HepG2 (cell line): ENCODE results near the gene CDKL2. TPM values are rescaled to one million over a fixed set of nuclear protein-coding genes. Genes with fewer than 3 reads are reported as not detected.

Experiments
- ATAC-seq: fragments of 200-7000 bp; cut with Tn5 transposase; 3 replicates; pipeline ENCODE4 v1.9.1; 2020; ENCODE audit warnings: mild to moderate bottlenecking, moderate library complexity
- BruUV-seq: library from RNA; stranded (reverse); fragments of 400-500 nt; replicated peaks from 2 replicates; lab custom pipeline; 2021; lab: Mats Ljungman, UMichigan
- CTCF ChIA-PET: fragments of 300-600 bp; formaldehyde crosslinking; extraction: SDS; loops from one replicate; lab custom pipeline; 2021; ENCODE audit warnings: low total read pairs, inconsistent platforms, low intra/inter-chr PET ratio; lab: Yijun Ruan, JAX
- POLR2A ChIA-PET: fragments of 350-600 bp; sonication (Branson Sonifier 250); formaldehyde crosslinking; loops from one replicate; lab custom pipeline; 2020; ENCODE audit warnings: antibody characterized with exemption, inconsistent platforms; lab: Yijun Ruan, JAX
- DNase-seq: peaks from one replicate; pipeline ENCODE4 v3.0.0-alpha.2; 2015; ENCODE audit warnings: low spot score
- FAIRE-seq: peaks from 3 replicates; lab custom pipeline; 2011; peaks lifted over from hg19 to GRCh38; lab: Jason Lieb, UNC
- H2AFZ ChIP-seq: one replicate; pipeline ENCODE4 v1.6.1; 2011; ENCODE audit warnings: low read length, inconsistent platforms
- H3K27ac ChIP-seq: fragments of 300-600 bp; 3 replicates; pipeline ENCODE4 v1.8.0; 2011; ENCODE audit warnings: mixed run types, mild to moderate bottlenecking, mixed read lengths, low read length, inconsistent platforms; ENCODE audit not compliant: insufficient read depth; ENCODE audit errors: extremely low read length
- H3K27me3 ChIP-seq, 2 experiments: fragments of 200-600 bp in 1 of 2; 2 replicates in 1 of 2; 3 replicates in 1 of 2; pipeline versions ENCODE4 v1.6.0 to v1.8.0; 2011; ENCODE audit warnings: low read length in 2 of 2, mild to moderate bottlenecking in 2 of 2, moderate library complexity in 2 of 2, inconsistent platforms in 1 of 2; ENCODE audit not compliant: insufficient read depth in 2 of 2, control insufficient read depth in 1 of 2
- H3K36me3 ChIP-seq, 2 experiments: fragments of 200-600 bp in 1 of 2; replicated peaks in 1 of 2; 2 replicates in 1 of 2; 3 replicates in 1 of 2; pipeline versions ENCODE4 v1.5.1 to v1.8.0; 2011; ENCODE audit warnings: low read length in 2 of 2, inconsistent platforms in 1 of 2; ENCODE audit not compliant: insufficient read depth in 2 of 2, control insufficient read depth in 1 of 2
- H3K4me1 ChIP-seq: 2 replicates; pipeline ENCODE4 v1.5.1; 2012; ENCODE audit warnings: low read length, inconsistent platforms; ENCODE audit not compliant: insufficient read depth
- H3K4me2 ChIP-seq: 2 replicates; pipeline ENCODE4 v1.6.0; 2011; ENCODE audit warnings: low read depth, low read length, inconsistent platforms
- H3K4me3 ChIP-seq, 3 experiments: fragments of 200-600 bp in 1 of 3; sonication (generic), shearing (Covaris generic) in 1 of 3; replicated peaks in 1 of 3; 2 replicates each; pipeline ENCODE4 v1.5.1; 2011 to 2016; ENCODE audit warnings: low read length in 3 of 3, inconsistent platforms in 2 of 3, low read depth in 2 of 3, mild to moderate bottlenecking in 2 of 3, control low read depth in 1 of 3, mixed read lengths in 1 of 3; ENCODE audit not compliant: insufficient read depth in 1 of 3
- H3K79me2 ChIP-seq: one replicate; pipeline ENCODE4 v1.6.1; 2011; ENCODE audit warnings: low read length, inconsistent platforms; ENCODE audit not compliant: insufficient read depth
- H3K9ac ChIP-seq: 2 replicates; pipeline ENCODE4 v1.6.0; 2011; ENCODE audit warnings: mild to moderate bottlenecking, low read depth, low read length, inconsistent platforms; ENCODE audit not compliant: insufficient read depth
- H3K9me3 ChIP-seq: 2 replicates; pipeline ENCODE4 v1.5.1; 2012; ENCODE audit warnings: mild to moderate bottlenecking, low read length
- H4K20me1 ChIP-seq: 2 replicates; pipeline ENCODE4 v1.6.0; 2011; ENCODE audit warnings: inconsistent platforms, mild to moderate bottlenecking, low read length, moderate library complexity; ENCODE audit not compliant: insufficient read depth
- MXI1 ChIP-seq: IDR thresholded peaks from 3 replicates; pipeline ENCODE4 v1.6.1; 2012; ENCODE audit warnings: low read depth, low read length, inconsistent platforms, borderline replicate concordance
- NCOR1 ChIP-seq: fragments of 200-600 bp; sonication (generic); IDR thresholded peaks from 2 replicates; pipeline ENCODE4 v1.7.0; 2017; ENCODE audit warnings: antibody characterized with exemption, low read length, borderline replicate concordance
- NFE2L1 ChIP-seq: sonication (generic); formaldehyde crosslinking; IDR thresholded peaks from 2 replicates; pipeline ENCODE4 v1.4.0; 2020; ENCODE audit warnings: missing genetic modification reagents, mild to moderate bottlenecking, borderline replicate concordance
- REXO4 ChIP-seq: sonication (generic); formaldehyde crosslinking; IDR thresholded peaks from 2 replicates; pipeline ENCODE4 v1.8.0; 2022; ENCODE audit warnings: missing genetic modification reagents, mild to moderate bottlenecking, borderline replicate concordance
- SP1 ChIP-seq, 2 experiments: fragments of 450-650 bp in 1 of 2; sonication (generic) in 1 of 2; formaldehyde crosslinking in 1 of 2; IDR thresholded peaks; 2 replicates each; pipeline versions ENCODE4 v1.4.0 to v1.6.1; 2016 to 2020; ENCODE audit warnings: missing genetic modification reagents in 1 of 2
- SSRP1 ChIP-seq: IDR thresholded peaks from 2 replicates; pipeline ENCODE4 v1.6.1; 2016; ENCODE audit warnings: control low read depth
- ZBTB44 ChIP-seq: sonication (generic); formaldehyde crosslinking; IDR thresholded peaks from 2 replicates; pipeline ENCODE4 v1.4.0; 2020; ENCODE audit warnings: missing genetic modification reagents
- ZIK1 ChIP-seq: sonication (generic); formaldehyde crosslinking; IDR thresholded peaks from 2 replicates; pipeline ENCODE4 v1.5.0; 2020; ENCODE audit warnings: mild to moderate bottlenecking, low read depth, missing genetic modification reagents, borderline replicate concordance
- ZNF121 ChIP-seq: sonication (generic); formaldehyde crosslinking; IDR thresholded peaks from 2 replicates; pipeline ENCODE4 v1.5.0; 2020; ENCODE audit warnings: mild to moderate bottlenecking, missing genetic modification reagents
- ZNF326 ChIP-seq: sonication (generic); formaldehyde crosslinking; IDR thresholded peaks from 2 replicates; pipeline ENCODE4 v1.4.0; 2020; ENCODE audit warnings: missing genetic modification reagents, borderline replicate concordance
- ZNF562 ChIP-seq: sonication (generic); formaldehyde crosslinking; IDR thresholded peaks from 2 replicates; pipeline ENCODE4 v1.8.0; 2022; ENCODE audit warnings: missing genetic modification reagents, borderline replicate concordance
- ZNF629 ChIP-seq: sonication (generic); formaldehyde crosslinking; conservative IDR thresholded peaks from 2 replicates; pipeline ENCODE4 v1.5.0; 2020; ENCODE audit warnings: missing genetic modification reagents
- ZNF724P ChIP-seq: sonication (generic); formaldehyde crosslinking; IDR thresholded peaks from 2 replicates; pipeline ENCODE4 v1.8.0; 2022; ENCODE audit warnings: missing genetic modification reagents, borderline replicate concordance
- ZNF792 ChIP-seq: IDR thresholded peaks from 2 replicates; pipeline ENCODE4 v1.6.1; 2016
- in situ Hi-C: cut with HindIII; loops from 2 replicates; pipeline ENCODE4 v1.10.0; 2017; ENCODE audit warnings: low pct_unique_long_range_greater_than_20kb; ENCODE audit not compliant: extremely low pct_ligation_motif_present
- intact Hi-C: fragments of 100-400 bp; cut with micrococcal nuclease; formaldehyde crosslinking; loops from one replicate; pipeline ENCODE4 v1.10.0; 2022; ENCODE audit not compliant: unreplicated experiment
- polyA plus RNA-seq, 8 experiments: library from polyadenylated mRNA; depleted of rRNA in 3 of 8; stranded (reverse) in 7 of 8; unstranded in 1 of 8; fragments of >200 nt; fragmentation: Illumina TruSeq in 4 of 8; extraction: Trizol in 4 of 8; gene quantifications; 2 replicates each; pipeline versions ENCODE4 v1.2.1 to v1.2.3, GENCODE V29; 2011 to 2016; ENCODE audit warnings: low read depth in 4 of 8, missing spikeins in 1 of 8, mixed read lengths in 1 of 8; ENCODE audit not compliant: insufficient read depth in 1 of 8
- total RNA-seq, 5 experiments: library from RNA; depleted of rRNA; stranded (reverse); fragments of >200 nt; fragmentation: Illumina TruSeq; extraction: Trizol; gene quantifications; 2 replicates each; pipeline ENCODE4 v1.2.3, GENCODE V29; 2016; ENCODE audit warnings: low read depth in 1 of 5

CDKL2 gene
- total and polyA plus RNA-seq, 2 of the 13 experiments (the other 11 are each of a cell fraction or from before 2014, with no cell fraction given): not detected

- ChIA-PET POLR2A (no interaction called here), CTCF (no interaction called here)
- ATAC-seq (no peak), FAIRE-seq (no peak), DNase-seq (no peak)
- no peaks in the 10 kb centered on the region for H3K36me3 ChIP-seq
- BruUV-seq: no TSS peak
- no peaks in the 10 kb centered on the region for H3K9me3 ChIP-seq
- H3K4me3 ChIP-seq: no peak overlapping the region
- in situ Hi-C loops: no loop called here
- H3K27me3 ChIP-seq: no peaks in the 10 kb centered on the region
- no peak for TF ChIP-seq SSRP1
- TF ChIP-seq ZNF326: no peak
- H4K20me1 ChIP-seq: no peaks in the 10 kb centered on the region; the same call in 1 of the 2 replicates
- no peak overlapping the region for H2AFZ ChIP-seq
- peaks cover 5% of the 10 kb centered on the region for H3K79me2 ChIP-seq
- H3K4me1 ChIP-seq: peaks cover 5% of the 10 kb centered on the region
- no peak overlapping the region for H3K27ac ChIP-seq
- H3K9ac ChIP-seq: no peak overlapping the region
- H3K4me2 ChIP-seq: no peak overlapping the region
- intact Hi-C loops: no loop called here
Observed at GRCh38 chr4:75678965-75679364, 48.6 kb upstream of the CDKL2 start.

- H3K4me3 ChIP-seq: no peak overlapping the region
- no peaks in the 10 kb centered on the region for H3K27me3 ChIP-seq
- CTCF ChIA-PET: no interaction called here
- no peak for FAIRE-seq
- in situ Hi-C loops: no loop called here
- no peak overlapping the region for H2AFZ ChIP-seq
- TF ChIP-seq REXO4 (no peak), SP1 (IDR thresholded peaks at IDR 0.05) (no peak), SP1 (CRISPR knock-in tag; IDR thresholded peaks at IDR 0.05) (no peak), ZNF121 (CRISPR knock-in tag) (peak; percentile 55; the same call in 1 of the 2 replicates), ZNF724P (CRISPR knock-in tag) (no peak), NCOR1 (no peak), MXI1 (no peak), ZNF792 (no peak), ZIK1 (CRISPR knock-in tag) (no peak), ZBTB44 (CRISPR knock-in tag) (no peak), NFE2L1 (CRISPR knock-in tag) (no peak), ZNF562 (CRISPR knock-in tag) (no peak), ZNF629 (peak; percentile 81)
- TF ChIP-seq, all 625 proteins: peak for 2
- POLR2A ChIA-PET: no interaction called here
- Histone ChIP-seq H3K4me2 (no peak overlapping the region), H3K9me3 (no peaks in the 10 kb centered on the region), H3K79me2 (peaks cover 5% of the 10 kb centered on the region), H3K4me1 (peaks cover 8% of the 10 kb centered on the region), H3K36me3 (no peaks in the 10 kb centered on the region), H3K9ac (no peak overlapping the region), H3K27ac (no peak overlapping the region), H4K20me1 (no peaks in the 10 kb centered on the region; the same call in 1 of the 2 replicates)
- intact Hi-C loops: no loop called here
- ATAC-seq (no peak), DNase-seq (no peak)
- BruUV-seq: no TSS peak
Observed at GRCh38 chr4:75678473-75678872, 48.1 kb upstream of the CDKL2 start.
